Mononuclear cell (primary cell): ENCODE measurements around the gene LSAMP. TPM values are rescaled to one million over a fixed set of nuclear protein-coding genes. Genes with fewer than 3 reads are reported as not detected.

ENCODE experiments used
- H3K27me3 ChIP-seq: 2 replicates; pipeline ENCODE4 v1.6.0; 2011; ENCODE audit warnings: low read length, control low read depth; ENCODE audit not compliant: insufficient read depth
- H3K4me1 ChIP-seq: 2 replicates; pipeline ENCODE4 v1.5.1; 2011; ENCODE audit warnings: mild to moderate bottlenecking, low read length, control low read depth; ENCODE audit not compliant: insufficient read depth
- H3K4me3 ChIP-seq: 2 replicates; pipeline ENCODE4 v1.5.1; 2011; ENCODE audit warnings: mild to moderate bottlenecking, low read length, moderate library complexity
- H3K9me3 ChIP-seq: 2 replicates; pipeline ENCODE4 v1.5.1; 2011; ENCODE audit warnings: low read depth, mild to moderate bottlenecking, control low read depth, low read length
- total RNA-seq: library from RNA; depleted of rRNA; stranded (reverse); fragments of >200 nt; gene quantifications from one replicate; pipeline ENCODE4 v1.2.3, GENCODE V29; 2012

The LSAMP gene
- total RNA-seq, 1 donor = not detected

GRCh38 chr3:116306149-116306548, 139.1 kb downstream of the LSAMP start:
- Histone ChIP-seq H3K27me3 (no peaks in the 10 kb centered on the region), H3K4me1 (no peaks in the 10 kb centered on the region), H3K4me3 (no peak overlapping the region), H3K9me3 (no peaks in the 10 kb centered on the region)

GRCh38 chr3:116302087-116302747, 143.1 kb downstream of the LSAMP start:
- H3K27me3 ChIP-seq = no peaks in the 10 kb centered on the region
- H3K4me3 ChIP-seq = no peak overlapping the region
- no peaks in the 10 kb centered on the region for H3K4me1 ChIP-seq
- no peaks in the 10 kb centered on the region for H3K9me3 ChIP-seq

DNA sequence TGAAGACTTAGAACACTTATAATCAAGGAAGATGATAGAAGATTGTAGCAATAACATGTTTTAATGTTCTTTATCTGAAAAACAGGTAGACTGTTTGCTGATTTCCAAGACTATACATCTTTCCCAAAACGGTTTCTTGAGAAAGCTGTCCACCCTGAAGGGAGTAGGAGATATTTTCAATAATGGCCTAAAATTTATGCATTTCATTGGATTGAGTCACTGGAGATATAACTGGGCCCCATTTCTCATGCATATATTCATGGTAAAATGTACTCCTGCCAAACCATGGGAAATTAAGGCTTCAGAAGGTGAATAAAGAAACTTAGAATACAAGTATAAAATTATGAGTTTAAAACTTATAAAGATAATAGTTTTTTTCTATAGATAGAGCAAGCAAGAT, 143.9 kb downstream of the LSAMP start:
- no peaks in the 10 kb centered on the region for H3K27me3 ChIP-seq
- H3K4me3 ChIP-seq = no peak overlapping the region
- H3K9me3 ChIP-seq = no peaks in the 10 kb centered on the region
- H3K4me1 ChIP-seq = no peaks in the 10 kb centered on the region

- Histone ChIP-seq H3K4me1 (no peaks in the 10 kb centered on the region), H3K9me3 (no peaks in the 10 kb centered on the region), H3K4me3 (no peak overlapping the region), H3K27me3 (no peaks in the 10 kb centered on the region)
Measured at GRCh38 chr3:116300226-116300625, 145.1 kb downstream of the LSAMP start.

DNA sequence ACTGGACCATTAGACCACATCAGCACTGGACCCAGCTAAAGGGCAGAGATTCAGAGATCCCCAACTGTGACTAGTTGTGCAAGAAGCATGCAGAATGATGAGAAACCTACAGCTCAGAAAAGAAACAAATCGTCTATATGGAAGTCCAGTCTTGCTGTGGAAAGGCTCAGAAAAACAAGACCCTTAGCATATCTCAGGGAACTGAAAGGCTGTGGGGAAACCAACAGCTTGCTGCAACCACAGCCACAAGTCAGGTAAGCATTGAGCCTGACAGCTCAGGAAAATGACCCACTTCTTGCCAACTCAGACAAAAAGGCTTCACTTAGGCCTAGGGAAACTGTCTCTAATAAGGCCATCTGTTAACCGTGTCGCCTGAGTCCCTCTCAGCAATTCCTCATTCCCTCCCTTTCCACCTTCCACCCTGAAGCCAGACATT, 145.6 kb downstream of the LSAMP start:
- no peak overlapping the region for H3K4me3 ChIP-seq
- no peaks in the 10 kb centered on the region for H3K27me3 ChIP-seq
- no peaks in the 10 kb centered on the region for H3K9me3 ChIP-seq
- H3K4me1 ChIP-seq = no peaks in the 10 kb centered on the region

DNA sequence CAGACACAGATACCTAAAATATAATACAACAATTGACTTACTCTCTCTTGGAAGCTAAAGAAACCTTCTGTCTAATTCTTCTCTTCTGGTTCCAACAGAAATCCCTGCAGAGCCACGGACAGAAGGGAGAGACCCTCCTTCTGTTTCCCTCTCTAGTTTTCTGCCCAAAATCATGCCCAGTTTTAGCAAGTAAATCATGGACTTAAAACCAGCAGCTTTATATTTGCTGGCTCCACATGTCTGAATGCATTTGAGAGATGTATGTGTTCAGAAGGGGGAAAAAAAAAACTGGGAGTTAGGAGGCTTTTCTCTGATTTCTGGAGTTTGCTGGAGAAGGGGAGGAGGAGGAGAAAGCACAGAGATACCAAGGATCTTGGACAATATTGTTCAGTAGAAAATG, 147.1 kb downstream of the LSAMP start:
- Histone ChIP-seq H3K4me3 (no peak overlapping the region), H3K27me3 (no peaks in the 10 kb centered on the region), H3K9me3 (peaks cover 9% of the 10 kb centered on the region), H3K4me1 (no peaks in the 10 kb centered on the region)

DNA sequence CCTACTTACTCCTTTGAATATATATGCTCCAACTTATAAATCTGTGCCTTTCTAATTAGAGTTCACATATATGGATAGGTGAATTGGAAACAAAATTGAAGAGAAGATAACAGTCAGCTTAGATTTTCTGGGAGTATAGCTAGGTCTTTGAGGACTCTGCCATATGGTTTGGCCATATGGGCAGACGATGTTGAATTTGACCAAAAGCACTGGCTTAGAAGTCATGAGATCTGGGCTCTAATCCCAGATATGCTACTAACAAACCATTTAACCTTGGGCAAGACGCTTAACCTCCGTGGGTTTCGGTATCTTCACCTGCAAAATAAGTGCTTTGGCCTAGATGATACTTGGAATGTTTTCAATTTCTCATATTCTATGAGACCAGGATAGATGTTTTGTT, 154.1 kb downstream of the LSAMP start:
- Histone ChIP-seq H3K9me3 (peaks cover 9% of the 10 kb centered on the region), H3K4me1 (no peaks in the 10 kb centered on the region), H3K4me3 (no peak overlapping the region), H3K27me3 (no peaks in the 10 kb centered on the region)

- peaks cover 2% of the 10 kb centered on the region for H3K9me3 ChIP-seq
- no peak overlapping the region for H3K4me3 ChIP-seq
- no peaks in the 10 kb centered on the region for H3K27me3 ChIP-seq
- H3K4me1 ChIP-seq = no peaks in the 10 kb centered on the region
Measured at GRCh38 chr3:116288485-116288884, 156.8 kb downstream of the LSAMP start.

DNA sequence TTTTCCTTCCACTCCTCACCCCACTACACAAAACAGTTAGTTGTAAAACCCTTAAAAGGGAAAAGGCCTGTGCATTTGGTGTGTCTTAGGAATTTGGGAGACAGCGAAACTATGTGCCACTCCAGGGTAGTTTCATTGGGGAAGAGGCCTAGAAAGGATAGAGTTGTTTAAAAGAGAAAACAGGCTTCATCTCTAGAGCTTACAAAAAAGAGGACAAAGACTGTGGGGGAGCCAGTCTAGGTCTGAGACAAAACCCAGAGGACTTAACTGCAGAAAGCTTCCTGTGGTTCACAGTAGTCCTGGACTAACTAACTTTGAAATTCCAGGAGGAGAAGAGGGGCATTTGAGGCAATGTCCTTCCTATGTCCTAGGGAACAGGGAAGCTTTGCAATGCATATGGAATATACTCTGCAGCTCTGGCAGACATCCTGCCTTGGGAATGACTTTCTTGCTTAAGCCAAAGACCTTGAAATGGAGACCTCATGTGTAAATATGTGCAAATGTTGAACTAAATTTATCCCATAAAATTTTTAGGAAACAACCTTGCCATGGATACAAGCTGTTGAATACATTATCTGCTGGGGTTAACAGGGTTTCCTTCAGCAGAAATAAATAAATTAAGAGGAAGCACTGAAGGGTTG, 159.4 kb downstream of the LSAMP start:
- Histone ChIP-seq H3K27me3 (no peaks in the 10 kb centered on the region), H3K4me3 (no peak overlapping the region), H3K9me3 (no peaks in the 10 kb centered on the region), H3K4me1 (no peaks in the 10 kb centered on the region)

- Histone ChIP-seq H3K4me1 (no peaks in the 10 kb centered on the region), H3K27me3 (no peaks in the 10 kb centered on the region)
Measured at GRCh38 chr3:116281313-116282143, 163.8 kb downstream of the LSAMP start.

DNA sequence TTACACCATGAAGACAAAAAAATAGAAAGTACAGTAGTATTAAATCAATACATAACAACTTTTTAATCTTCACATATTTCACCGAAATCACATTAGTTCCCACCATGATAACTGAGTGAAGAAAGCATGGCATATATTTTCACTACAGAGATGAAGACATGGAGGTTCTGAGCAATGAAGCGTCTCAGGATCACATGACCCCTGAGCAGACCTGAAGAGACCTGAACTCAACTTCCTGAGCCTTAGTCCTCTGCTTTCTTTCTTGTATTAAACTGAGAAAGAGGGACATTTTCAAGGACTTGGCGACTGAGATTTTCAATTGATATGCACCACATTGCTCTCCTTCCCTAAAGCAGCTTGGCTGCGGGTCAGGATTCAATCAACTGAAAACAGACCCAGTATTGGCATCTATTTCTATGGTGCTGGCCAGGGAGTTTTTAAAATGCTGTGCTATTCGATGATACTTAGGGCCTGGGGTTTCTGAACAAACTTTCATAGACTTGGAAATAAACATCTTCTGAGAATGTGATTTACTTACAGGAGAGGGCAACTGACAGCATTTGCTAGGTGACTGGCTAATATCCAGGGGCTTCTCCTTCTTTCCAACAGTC, 165.1 kb downstream of the LSAMP start:
- Histone ChIP-seq H3K4me1 (no peaks in the 10 kb centered on the region), H3K9me3 (no peaks in the 10 kb centered on the region), H3K4me3 (no peak overlapping the region), H3K27me3 (no peaks in the 10 kb centered on the region)

More at GRCh38 chr3:116281313-116282143, 163.8 kb downstream of the LSAMP start:
- Histone ChIP-seq H3K4me3 (no peak overlapping the region), H3K9me3 (no peaks in the 10 kb centered on the region)

- Histone ChIP-seq H3K4me1 (no peaks in the 10 kb centered on the region), H3K4me3 (no peak overlapping the region), H3K9me3 (no peaks in the 10 kb centered on the region), H3K27me3 (no peaks in the 10 kb centered on the region)
Measured at GRCh38 chr3:116276675-116277074, 168.6 kb downstream of the LSAMP start.

DNA sequence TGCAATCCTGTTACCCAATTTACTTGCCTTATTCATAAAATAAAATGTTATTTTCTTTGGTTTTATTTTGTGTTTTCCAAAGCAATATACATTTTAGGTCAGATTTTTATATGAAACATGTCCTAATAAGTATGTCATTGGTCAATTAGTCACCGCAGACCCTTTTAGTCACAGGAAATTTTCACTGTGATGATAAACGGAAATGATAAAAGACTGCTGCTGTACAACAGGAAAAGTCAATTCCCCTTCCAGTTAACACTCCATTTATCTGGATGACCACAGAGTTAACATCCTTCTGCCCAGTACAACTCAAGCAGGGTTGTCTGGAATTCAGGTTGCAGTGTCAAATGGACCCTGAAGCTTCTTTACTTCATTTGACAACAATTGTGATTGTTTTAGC, 175.2 kb downstream of the LSAMP start:
- Histone ChIP-seq H3K9me3 (no peaks in the 10 kb centered on the region), H3K4me1 (no peaks in the 10 kb centered on the region), H3K4me3 (no peak overlapping the region), H3K27me3 (no peaks in the 10 kb centered on the region)

GRCh38 chr3:116267116-116267515, 178.2 kb downstream of the LSAMP start:
- Histone ChIP-seq H3K4me3 (no peak overlapping the region), H3K4me1 (no peaks in the 10 kb centered on the region)

DNA sequence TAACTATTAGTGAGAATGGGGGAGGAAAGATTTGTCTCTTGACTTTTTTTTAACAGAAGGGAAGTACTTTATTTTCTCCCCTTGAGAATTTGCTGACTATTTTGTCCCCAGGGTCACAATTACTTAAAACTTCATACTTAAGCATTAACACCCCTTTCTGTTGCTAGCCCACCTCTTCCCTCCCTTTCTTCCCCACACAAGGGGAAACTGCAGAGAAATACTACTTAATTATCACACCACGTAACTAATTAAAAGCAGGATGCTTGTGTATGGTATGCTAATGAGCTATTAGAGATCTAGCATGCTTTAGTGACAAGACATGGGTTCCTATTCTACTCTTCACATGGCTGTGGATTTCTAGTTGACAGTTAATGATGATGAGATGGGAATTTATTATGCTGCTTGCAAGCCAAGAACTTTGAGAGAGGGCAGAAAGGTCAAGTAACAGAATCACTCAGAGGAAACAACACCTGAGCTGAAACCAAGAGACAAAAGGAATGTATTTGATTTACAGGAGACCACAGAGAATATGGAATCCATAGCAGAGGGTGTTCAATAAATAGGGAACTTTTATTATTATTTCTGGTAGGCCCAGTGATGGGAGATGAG, 179.2 kb downstream of the LSAMP start:
- no peaks in the 10 kb centered on the region for H3K27me3 ChIP-seq
- no peaks in the 10 kb centered on the region for H3K4me1 ChIP-seq
- no peaks in the 10 kb centered on the region for H3K9me3 ChIP-seq
- H3K4me3 ChIP-seq = no peak overlapping the region

More at GRCh38 chr3:116267116-116267515, 178.2 kb downstream of the LSAMP start:
- H3K9me3 ChIP-seq = no peaks in the 10 kb centered on the region
- H3K27me3 ChIP-seq = no peaks in the 10 kb centered on the region
